ENCODE results near the gene IP6K2. TPM values are rescaled to one million over a fixed set of nuclear protein-coding genes. Genes with fewer than 3 reads are reported as not detected.
A peak's percentile ranks its signal among the peaks of the same experiment; 100 is the strongest.

The IP6K2 gene
- total RNA-seq, 2 experiments from 2014 or later: 97.2 to 121 TPM

DNA sequence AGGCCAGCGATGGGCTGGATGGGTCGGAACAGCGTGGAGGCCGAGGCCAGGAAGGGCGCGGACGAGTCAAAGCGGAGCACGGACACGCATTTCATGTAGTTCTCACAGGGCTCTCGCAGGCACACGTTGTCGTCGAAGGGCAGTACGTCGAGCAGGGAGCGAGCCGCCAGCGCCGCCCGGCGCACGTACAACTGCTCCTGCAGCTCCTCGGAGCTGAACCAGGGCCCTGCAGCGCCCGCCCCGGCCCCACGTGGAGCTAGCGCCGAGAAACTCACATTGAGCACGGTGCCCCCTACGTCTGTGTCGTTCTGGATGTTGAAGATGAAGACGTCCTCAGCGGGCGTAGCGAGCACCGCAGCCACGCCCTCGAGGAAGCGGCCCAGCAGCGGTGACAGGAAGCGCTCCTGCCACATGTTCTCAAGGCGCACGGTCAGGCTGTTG, 60.2 kb downstream of the IP6K2 start:
- intact Hi-C loops (cut with DNase I, micrococcal nuclease): loop anchor here (1.0 to 10.0 kb wide), 6 partner anchors 22 to 256 kb away; partner anchors contain the start of genes IP6K2 (in 1 of the 2), PFKFB4 (in 1 of the 2), SLC26A6 (in 1 of the 2) and UQCRC1 (in 1 of the 2)
- ATAC-seq (ENCODE audit: poor library complexity) (peak; percentile 7), DNase-seq (peak in 7 of 14 experiments; percentile 15 to 69 (median 24))
- CTCF ChIA-PET: interaction anchor here (0.5 to 1.8 kb wide), 3 partner anchors 23 to 207 kb away, joined by 3 to 5 read pairs (median 5); partner anchors contain the start of gene IP6K2
- peaks cover 16% of the 10 kb centered on the region for H3K4me1 Mint-ChIP-seq (ENCODE audit: low read depth)
- no peaks in the 10 kb centered on the region for H3K36me3 Mint-ChIP-seq (ENCODE audit: low read depth)
- peaks cover 33% of the 10 kb centered on the region for H3K27me3 Mint-ChIP-seq
- POLR2A ChIA-PET: interaction anchor here (0.6 to 1.4 kb wide), 4 partner anchors 22 to 748 kb away, joined by 3 to 6 read pairs (median 4); partner anchors contain the start of genes NCKIPSD, PFKFB4 and SLC26A6
- TF ChIP-seq, protein P1, sequence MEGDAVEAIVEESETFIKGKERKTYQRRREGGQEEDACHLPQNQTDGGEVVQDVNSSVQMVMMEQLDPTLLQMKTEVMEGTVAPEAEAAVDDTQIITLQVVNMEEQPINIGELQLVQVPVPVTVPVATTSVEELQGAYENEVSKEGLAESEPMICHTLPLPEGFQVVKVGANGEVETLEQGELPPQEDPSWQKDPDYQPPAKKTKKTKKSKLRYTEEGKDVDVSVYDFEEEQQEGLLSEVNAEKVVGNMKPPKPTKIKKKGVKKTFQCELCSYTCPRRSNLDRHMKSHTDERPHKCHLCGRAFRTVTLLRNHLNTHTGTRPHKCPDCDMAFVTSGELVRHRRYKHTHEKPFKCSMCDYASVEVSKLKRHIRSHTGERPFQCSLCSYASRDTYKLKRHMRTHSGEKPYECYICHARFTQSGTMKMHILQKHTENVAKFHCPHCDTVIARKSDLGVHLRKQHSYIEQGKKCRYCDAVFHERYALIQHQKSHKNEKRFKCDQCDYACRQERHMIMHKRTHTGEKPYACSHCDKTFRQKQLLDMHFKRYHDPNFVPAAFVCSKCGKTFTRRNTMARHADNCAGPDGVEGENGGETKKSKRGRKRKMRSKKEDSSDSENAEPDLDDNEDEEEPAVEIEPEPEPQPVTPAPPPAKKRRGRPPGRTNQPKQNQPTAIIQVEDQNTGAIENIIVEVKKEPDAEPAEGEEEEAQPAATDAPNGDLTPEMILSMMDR (IDR thresholded peaks at IDR 0.05): no peak
- H3K27ac Mint-ChIP-seq: peak overlapping the region; percentile 53
- H3K4me3 Mint-ChIP-seq: peak overlapping the region; percentile 82
- peaks cover 0 to 19% of the 10 kb centered on the region in 2 experiments for H3K9me3 ChIP-seq (ENCODE audit: control insufficient read depth in 1 of 2, insufficient read depth in 1 of 2, low read length in 2 of 2)
- H3K4me1 ChIP-seq (ENCODE audit: insufficient read depth, low read length): peaks cover 32% of the 10 kb centered on the region
- H3K4me3 ChIP-seq (ENCODE audit: low read length): peak overlapping the region; percentile 53
- peaks cover 14 to 17% of the 10 kb centered on the region in 2 experiments for H3K27me3 ChIP-seq (ENCODE audit: control insufficient read depth in 1 of 2, insufficient read depth in 2 of 2, low read length in 2 of 2)
- H3K9me3 Mint-ChIP-seq: no peaks in the 10 kb centered on the region
- no peaks in the 10 kb centered on the region for H3K36me3 ChIP-seq (ENCODE audit: insufficient read depth, low read length)
- peak overlapping the region in 1 of 2 donors; percentile 54 for H3K27ac ChIP-seq (ENCODE audit: low read depth in 1 of 2, low read length in 2 of 2)

DNA sequence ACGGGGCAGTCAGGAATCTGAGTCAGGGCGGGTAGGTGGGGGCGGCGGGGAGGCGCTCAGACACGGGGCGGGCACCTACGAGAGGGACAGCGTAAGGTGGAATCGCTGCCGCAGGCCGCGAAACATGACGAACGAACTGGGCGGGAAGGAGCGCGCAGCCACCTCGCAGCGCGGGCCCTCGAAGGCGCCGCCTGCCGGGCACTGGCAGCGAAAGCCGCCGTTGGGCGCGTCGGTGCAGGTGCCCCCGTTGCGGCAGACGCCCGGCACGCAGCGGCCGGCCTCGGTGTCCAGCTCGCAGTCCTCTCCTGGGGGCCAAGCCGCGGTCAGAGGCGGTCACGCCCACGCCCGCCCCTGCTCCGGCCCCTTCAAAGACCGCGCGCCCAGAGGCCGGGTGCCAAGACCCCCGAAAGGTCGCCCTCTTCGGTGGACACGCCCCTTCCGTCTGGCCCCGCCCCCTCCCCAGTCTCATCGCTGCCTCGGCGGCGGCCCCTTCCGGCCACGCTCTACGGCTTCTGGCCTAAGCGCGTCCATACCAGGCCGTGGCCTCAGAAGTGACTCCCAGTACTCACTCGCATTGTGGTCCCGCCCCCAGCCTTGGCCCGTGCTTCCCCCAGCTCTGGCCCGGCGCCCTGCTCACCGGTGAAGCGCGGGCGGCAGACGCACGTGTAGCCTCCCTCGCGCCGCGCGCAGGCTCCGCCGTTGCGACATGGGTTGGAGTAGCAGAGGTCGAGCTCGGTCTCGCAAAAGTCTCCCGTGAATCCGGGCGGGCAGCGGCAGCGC, 60.8 kb downstream of the IP6K2 start:
- DNase-seq (peak; percentile 68 to 94 (median 80)), ATAC-seq (ENCODE audit: poor library complexity) (peak; percentile 85)
- Histone ChIP-seq H3K27ac (ENCODE audit: low read depth in 1 of 2, low read length in 2 of 2) (peak overlapping the region in 1 of 2 donors; percentile 54), H3K9me3 (ENCODE audit: control insufficient read depth in 1 of 2, insufficient read depth in 1 of 2, low read length in 2 of 2) (peaks cover 0 to 12% of the 10 kb centered on the region in 2 experiments), H3K4me3 (ENCODE audit: low read length) (peak overlapping the region; percentile 53), H3K4me1 (ENCODE audit: insufficient read depth, low read length) (peaks cover 26% of the 10 kb centered on the region), H3K36me3 (ENCODE audit: insufficient read depth, low read length) (no peaks in the 10 kb centered on the region), H3K27me3 (ENCODE audit: control insufficient read depth in 1 of 2, insufficient read depth in 2 of 2, low read length in 2 of 2) (peaks cover 12 to 14% of the 10 kb centered on the region in 2 experiments)
- CTCF ChIA-PET: interaction anchor here (0.5 to 1.8 kb wide), 3 partner anchors 22 to 208 kb away, joined by 3 to 5 read pairs (median 5); partner anchors contain the start of gene IP6K2
- H3K9me3 Mint-ChIP-seq: no peaks in the 10 kb centered on the region
- H3K4me1 Mint-ChIP-seq (ENCODE audit: low read depth): peaks cover 16% of the 10 kb centered on the region
- POLR2A ChIA-PET: interaction anchor here (0.6 to 1.4 kb wide), 3 partner anchors 22 to 749 kb away, joined by 3 to 6 read pairs (median 3); partner anchors contain the start of genes NCKIPSD and SLC26A6
- intact Hi-C loops (cut with DNase I, micrococcal nuclease): loop anchor here (1.0 to 10.0 kb wide), 6 partner anchors 21 to 255 kb away; partner anchors contain the start of genes IP6K2 (in 1 of the 2), PFKFB4 (in 1 of the 2), SLC26A6 (in 1 of the 2) and UQCRC1 (in 1 of the 2)
- H3K4me3 Mint-ChIP-seq: peak overlapping the region; percentile 82
- H3K27me3 Mint-ChIP-seq: peaks cover 27% of the 10 kb centered on the region
- TF ChIP-seq, protein P1 (IDR thresholded peaks at IDR 0.05): peak; percentile 73
- peak overlapping the region; percentile 81 for H3K27ac Mint-ChIP-seq
- no peaks in the 10 kb centered on the region for H3K36me3 Mint-ChIP-seq (ENCODE audit: low read depth)

DNA sequence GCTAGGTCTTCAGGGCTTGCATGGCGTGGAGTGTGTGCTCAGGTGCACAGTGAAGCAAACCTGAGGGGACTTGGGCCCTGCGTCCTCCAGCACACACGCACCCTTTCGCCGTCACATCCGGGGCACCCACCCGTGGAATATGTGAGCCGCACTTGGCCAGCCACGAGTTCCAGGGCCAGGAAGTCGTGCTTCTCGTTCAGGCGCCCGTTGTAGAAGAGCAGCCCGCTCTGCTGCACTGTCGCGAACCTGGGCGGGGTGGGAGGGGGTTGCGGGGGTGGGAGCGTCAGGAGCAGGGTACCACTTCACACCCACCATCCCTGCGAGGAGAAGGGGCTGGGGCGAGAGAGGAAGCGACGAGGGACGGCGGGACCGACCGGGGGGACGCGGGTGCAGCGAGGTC, 61.4 kb downstream of the IP6K2 start:
- Mint-ChIP-seq H3K27ac (peak overlapping the region; percentile 81), H3K36me3 (ENCODE audit: low read depth) (no peaks in the 10 kb centered on the region), H3K9me3 (no peaks in the 10 kb centered on the region), H3K27me3 (peaks cover 25% of the 10 kb centered on the region), H3K4me1 (ENCODE audit: low read depth) (peaks cover 16% of the 10 kb centered on the region), H3K4me3 (peak overlapping the region; percentile 81)
- Histone ChIP-seq H3K4me1 (ENCODE audit: insufficient read depth, low read length) (peaks cover 20% of the 10 kb centered on the region), H3K9me3 (ENCODE audit: control insufficient read depth in 1 of 2, insufficient read depth in 1 of 2, low read length in 2 of 2) (peaks cover 0 to 6% of the 10 kb centered on the region in 2 experiments), H3K27ac (ENCODE audit: low read depth in 1 of 2, low read length in 2 of 2) (no peak overlapping the region), H3K4me3 (ENCODE audit: low read length) (peak overlapping the region; percentile 53), H3K36me3 (ENCODE audit: insufficient read depth, low read length) (no peaks in the 10 kb centered on the region), H3K27me3 (ENCODE audit: control insufficient read depth in 1 of 2, insufficient read depth in 2 of 2, low read length in 2 of 2) (peaks cover 7 to 8% of the 10 kb centered on the region in 2 experiments)
- TF ChIP-seq, protein P1 (IDR thresholded peaks at IDR 0.05): no peak
- DNase-seq (peak; percentile 22 to 84 (median 47)), ATAC-seq (ENCODE audit: poor library complexity) (peak; percentile 47)
- intact Hi-C loops (cut with DNase I, micrococcal nuclease): loop anchor here (1.0 to 10.0 kb wide), 7 partner anchors 19 to 254 kb away; partner anchors contain the start of genes IP6K2 (in 1 of the 2), PFKFB4 (in 1 of the 2), SLC26A6 (in 1 of the 2) and UQCRC1 (in 1 of the 2)
- POLR2A ChIA-PET: no interaction called here
- CTCF ChIA-PET: interaction anchor here (1.8 kb wide), 1 partner anchor 22 kb away, joined by 5 read pairs; no protein-coding TSS in a partner anchor

All from CD4-positive, alpha-beta T cell (primary cell).